Left ventricle myocardium inferior (tissue), 1 donor: ENCODE measurements around the gene GMPPA. TPM values are rescaled to one million over a fixed set of nuclear protein-coding genes. Genes with fewer than 3 reads are reported as not detected.

Source experiments
- DNase-seq: peaks from one replicate; pipeline ENCODE4 v3.0.0-alpha.2; 2020
- H3K27ac ChIP-seq: fragments of 200-600 bp; replicated peaks from 2 replicates; pipeline ENCODE4 v1.8.0; 2021
- H3K27me3 ChIP-seq: fragments of 200-600 bp; 2 replicates; pipeline ENCODE4 v1.8.0; 2021; ENCODE audit warnings: low read depth
- H3K36me3 ChIP-seq: fragments of 200-600 bp; 2 replicates; pipeline ENCODE4 v1.8.0; 2021
- H3K4me1 ChIP-seq: fragments of 200-600 bp; 2 replicates; pipeline ENCODE4 v1.8.0; 2021
- H3K4me3 ChIP-seq: fragments of 200-600 bp; 2 replicates; pipeline ENCODE4 v1.8.0; 2021; ENCODE audit warnings: mild to moderate bottlenecking, moderate library complexity
- H3K9me3 ChIP-seq: fragments of 200-600 bp; replicated peaks from 2 replicates; pipeline ENCODE4 v1.8.0; 2021
- intact Hi-C: fragments of 100-400 bp; cut with micrococcal nuclease; formaldehyde crosslinking; loops from one replicate; pipeline ENCODE4 v1.11.0; 2022
- total RNA-seq: library from RNA; stranded (reverse); fragmentation: NEBNext Ultra II Directional; extraction: Animal tissue kit (Norgen Biotek cat#: 25700); gene quantifications from one replicate; pipeline ENCODE4 v1.2.1, GENCODE V29; 2021
- TF ChIP-seq, protein P1 (sequence below): fragments of 200-600 bp; IDR thresholded peaks from 2 replicates; pipeline ENCODE4 v1.8.0; 2021; ENCODE audit warnings: antibody characterized with exemption, mild to moderate bottlenecking, borderline replicate concordance
- donor health status: DM: no; HTN: yes; CAD: no; lungs with severe emphysema.

GMPPA gene
- total RNA-seq, 1 donor from 2014 or later: 22.0 TPM

DNA sequence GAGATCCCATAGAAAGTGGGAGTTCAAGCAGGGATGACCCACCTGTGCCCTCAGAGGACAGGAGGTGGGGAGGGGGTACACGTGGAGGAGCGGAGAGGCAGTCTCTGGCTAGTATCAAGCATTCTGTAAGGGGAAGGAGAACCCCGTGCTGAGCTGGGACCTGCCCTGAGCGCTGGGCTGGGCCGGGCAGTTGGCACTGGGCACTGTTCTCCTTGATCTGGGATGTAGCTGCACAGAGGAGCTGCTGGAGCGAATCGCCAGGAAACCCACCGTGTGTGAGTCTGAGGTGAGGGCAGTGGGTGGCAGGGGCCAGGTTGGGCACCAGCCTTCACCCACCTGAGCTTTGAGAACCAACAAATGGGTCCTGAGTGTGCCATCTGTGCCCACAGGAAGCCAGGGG lies 19.8 kb upstream of the GMPPA start:
- Histone ChIP-seq H3K4me1 (peaks cover 43% of the 10 kb centered on the region), H3K36me3 (peaks cover 42% of the 10 kb centered on the region), H3K9me3 (no peaks in the 10 kb centered on the region), H3K4me3 (no peak overlapping the region), H3K27ac (no peak overlapping the region), H3K27me3 (peaks cover 40% of the 10 kb centered on the region)
- TF ChIP-seq, protein P1, sequence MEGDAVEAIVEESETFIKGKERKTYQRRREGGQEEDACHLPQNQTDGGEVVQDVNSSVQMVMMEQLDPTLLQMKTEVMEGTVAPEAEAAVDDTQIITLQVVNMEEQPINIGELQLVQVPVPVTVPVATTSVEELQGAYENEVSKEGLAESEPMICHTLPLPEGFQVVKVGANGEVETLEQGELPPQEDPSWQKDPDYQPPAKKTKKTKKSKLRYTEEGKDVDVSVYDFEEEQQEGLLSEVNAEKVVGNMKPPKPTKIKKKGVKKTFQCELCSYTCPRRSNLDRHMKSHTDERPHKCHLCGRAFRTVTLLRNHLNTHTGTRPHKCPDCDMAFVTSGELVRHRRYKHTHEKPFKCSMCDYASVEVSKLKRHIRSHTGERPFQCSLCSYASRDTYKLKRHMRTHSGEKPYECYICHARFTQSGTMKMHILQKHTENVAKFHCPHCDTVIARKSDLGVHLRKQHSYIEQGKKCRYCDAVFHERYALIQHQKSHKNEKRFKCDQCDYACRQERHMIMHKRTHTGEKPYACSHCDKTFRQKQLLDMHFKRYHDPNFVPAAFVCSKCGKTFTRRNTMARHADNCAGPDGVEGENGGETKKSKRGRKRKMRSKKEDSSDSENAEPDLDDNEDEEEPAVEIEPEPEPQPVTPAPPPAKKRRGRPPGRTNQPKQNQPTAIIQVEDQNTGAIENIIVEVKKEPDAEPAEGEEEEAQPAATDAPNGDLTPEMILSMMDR: no peak
- intact Hi-C loops: no loop called here
- no peak for DNase-seq

DNA sequence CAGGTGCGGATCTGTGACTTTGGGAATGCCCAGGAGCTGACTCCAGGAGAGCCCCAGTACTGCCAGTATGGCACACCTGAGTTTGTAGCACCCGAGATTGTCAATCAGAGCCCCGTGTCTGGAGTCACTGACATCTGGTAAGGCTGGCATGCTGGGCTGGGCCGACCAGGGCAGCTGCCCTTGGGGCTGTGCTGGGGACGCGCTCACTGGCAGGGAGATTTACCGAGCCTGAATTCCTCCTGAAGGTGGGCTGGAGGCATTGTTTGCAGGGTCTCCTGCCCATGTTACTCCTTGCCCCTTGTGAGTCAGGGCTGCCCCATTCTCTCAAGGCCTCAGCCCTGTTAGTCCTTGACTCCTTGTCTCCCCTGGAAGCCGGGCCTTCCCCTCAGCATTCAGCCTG lies 18.7 kb upstream of the GMPPA start:
- H3K9me3 ChIP-seq: no peaks in the 10 kb centered on the region
- peaks cover 51% of the 10 kb centered on the region for H3K27me3 ChIP-seq
- TF ChIP-seq, protein P1: no peak
- intact Hi-C loops: no loop called here
- H3K36me3 ChIP-seq: peaks cover 46% of the 10 kb centered on the region
- no peak overlapping the region for H3K4me3 ChIP-seq
- DNase-seq: no peak
- no peak overlapping the region for H3K27ac ChIP-seq
- H3K4me1 ChIP-seq: peaks cover 46% of the 10 kb centered on the region

DNA sequence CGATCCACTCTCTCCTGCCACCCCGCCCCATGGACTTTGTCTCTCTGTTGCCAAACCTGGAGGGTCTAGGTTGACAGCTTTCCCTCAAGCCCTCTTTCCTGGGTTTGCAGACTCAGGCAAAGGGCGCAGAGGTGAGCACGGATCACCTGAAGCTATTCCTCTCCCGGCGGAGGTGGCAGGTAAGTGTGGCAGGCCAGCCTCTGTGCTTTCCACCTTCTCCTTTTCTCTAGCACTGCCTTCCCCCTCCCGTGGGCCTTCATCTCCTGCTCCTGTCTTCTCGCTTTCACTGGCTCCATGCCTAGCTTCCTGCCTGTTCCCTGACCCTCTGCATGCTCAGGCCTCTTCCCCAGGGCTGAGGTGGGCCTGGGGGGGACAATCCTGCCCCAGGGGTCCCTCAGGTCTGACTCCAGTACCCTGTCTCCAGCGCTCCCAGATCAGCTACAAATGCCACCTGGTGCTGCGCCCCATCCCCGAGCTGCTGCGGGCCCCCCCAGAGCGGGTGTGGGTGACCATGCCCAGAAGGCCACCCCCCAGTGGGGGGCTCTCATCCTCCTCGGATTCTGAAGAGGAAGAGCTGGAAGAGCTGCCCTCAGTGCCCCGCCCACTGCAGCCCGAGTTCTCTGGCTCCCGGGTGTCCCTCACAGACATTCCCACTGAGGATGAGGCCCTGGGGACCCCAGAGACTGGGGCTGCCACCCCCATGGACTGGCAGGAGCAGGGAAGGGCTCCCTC lies 15.9 kb upstream of the GMPPA start:
- Histone ChIP-seq H3K27ac (no peak overlapping the region), H3K4me3 (no peak overlapping the region), H3K9me3 (no peaks in the 10 kb centered on the region), H3K27me3 (peaks cover 60% of the 10 kb centered on the region), H3K36me3 (peaks cover 50% of the 10 kb centered on the region), H3K4me1 (peaks cover 35% of the 10 kb centered on the region)
- TF ChIP-seq, protein P1: no peak
- DNase-seq: no peak
- intact Hi-C loops: no loop called here

DNA sequence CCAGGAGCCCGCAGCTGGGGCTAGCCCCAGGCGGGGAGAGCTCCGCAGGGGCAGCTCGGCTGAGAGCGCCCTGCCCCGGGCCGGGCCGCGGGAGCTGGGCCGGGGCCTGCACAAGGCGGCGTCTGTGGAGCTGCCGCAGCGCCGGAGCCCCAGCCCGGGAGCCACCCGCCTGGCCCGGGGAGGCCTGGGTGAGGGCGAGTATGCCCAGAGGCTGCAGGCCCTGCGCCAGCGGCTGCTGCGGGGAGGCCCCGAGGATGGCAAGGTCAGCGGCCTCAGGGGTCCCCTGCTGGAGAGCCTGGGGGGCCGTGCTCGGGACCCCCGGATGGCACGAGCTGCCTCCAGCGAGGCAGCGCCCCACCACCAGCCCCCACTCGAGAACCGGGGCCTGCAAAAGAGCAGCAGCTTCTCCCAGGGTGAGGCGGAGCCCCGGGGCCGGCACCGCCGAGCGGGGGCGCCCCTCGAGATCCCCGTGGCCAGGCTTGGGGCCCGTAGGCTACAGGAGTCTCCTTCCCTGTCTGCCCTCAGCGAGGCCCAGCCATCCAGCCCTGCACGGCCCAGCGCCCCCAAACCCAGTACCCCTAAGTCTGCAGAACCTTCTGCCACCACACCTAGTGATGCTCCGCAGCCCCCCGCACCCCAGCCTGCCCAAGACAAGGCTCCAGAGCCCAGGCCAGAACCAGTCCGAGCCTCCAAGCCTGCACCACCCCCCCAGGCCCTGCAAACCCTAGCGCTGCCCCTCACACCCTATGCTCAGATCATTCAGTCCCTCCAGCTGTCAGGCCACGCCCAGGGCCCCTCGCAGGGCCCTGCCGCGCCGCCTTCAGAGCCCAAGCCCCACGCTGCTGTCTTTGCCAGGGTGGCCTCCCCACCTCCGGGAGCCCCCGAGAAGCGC lies 15.0 kb upstream of the GMPPA start:
- TF ChIP-seq, protein P1: no peak
- Histone ChIP-seq H3K27me3 (peaks cover 68% of the 10 kb centered on the region), H3K4me3 (peak overlapping the region; percentile 48), H3K4me1 (peaks cover 39% of the 10 kb centered on the region), H3K27ac (no peak overlapping the region), H3K9me3 (no peaks in the 10 kb centered on the region), H3K36me3 (peaks cover 52% of the 10 kb centered on the region)
- no peak for DNase-seq
- intact Hi-C loops: no loop called here

DNA sequence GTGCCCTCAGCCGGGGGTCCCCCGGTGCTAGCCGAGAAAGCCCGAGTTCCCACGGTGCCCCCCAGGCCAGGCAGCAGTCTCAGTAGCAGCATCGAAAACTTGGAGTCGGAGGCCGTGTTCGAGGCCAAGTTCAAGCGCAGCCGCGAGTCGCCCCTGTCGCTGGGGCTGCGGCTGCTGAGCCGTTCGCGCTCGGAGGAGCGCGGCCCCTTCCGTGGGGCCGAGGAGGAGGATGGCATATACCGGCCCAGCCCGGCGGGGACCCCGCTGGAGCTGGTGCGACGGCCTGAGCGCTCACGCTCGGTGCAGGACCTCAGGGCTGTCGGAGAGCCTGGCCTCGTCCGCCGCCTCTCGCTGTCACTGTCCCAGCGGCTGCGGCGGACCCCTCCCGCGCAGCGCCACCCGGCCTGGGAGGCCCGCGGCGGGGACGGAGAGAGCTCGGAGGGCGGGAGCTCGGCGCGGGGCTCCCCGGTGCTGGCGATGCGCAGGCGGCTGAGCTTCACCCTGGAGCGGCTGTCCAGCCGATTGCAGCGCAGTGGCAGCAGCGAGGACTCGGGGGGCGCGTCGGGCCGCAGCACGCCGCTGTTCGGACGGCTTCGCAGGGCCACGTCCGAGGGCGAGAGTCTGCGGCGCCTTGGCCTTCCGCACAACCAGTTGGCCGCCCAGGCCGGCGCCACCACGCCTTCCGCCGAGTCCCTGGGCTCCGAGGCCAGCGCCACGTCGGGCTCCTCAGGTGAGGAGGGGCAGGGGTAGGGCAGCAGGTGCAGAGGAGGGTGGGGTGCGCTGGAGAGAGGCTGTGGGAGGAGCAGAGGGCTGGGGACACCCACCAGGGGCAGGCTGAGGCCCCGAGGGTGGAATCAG lies 14.1 kb upstream of the GMPPA start:
- Histone ChIP-seq H3K36me3 (peaks cover 47% of the 10 kb centered on the region), H3K4me3 (peak overlapping the region; percentile 48), H3K27me3 (peaks cover 77% of the 10 kb centered on the region), H3K4me1 (peaks cover 43% of the 10 kb centered on the region), H3K27ac (peak overlapping the region; percentile 16), H3K9me3 (no peaks in the 10 kb centered on the region)
- TF ChIP-seq, protein P1: no peak
- intact Hi-C loops: no loop called here
- DNase-seq: no peak
